ENCODE results near the gene PHACTR3. TPM values are rescaled to one million over a fixed set of nuclear protein-coding genes. Genes with fewer than 3 reads are reported as not detected.

Gene PHACTR3
- total RNA-seq, 1 donor from 2014 or later: 1.4 TPM

DNA sequence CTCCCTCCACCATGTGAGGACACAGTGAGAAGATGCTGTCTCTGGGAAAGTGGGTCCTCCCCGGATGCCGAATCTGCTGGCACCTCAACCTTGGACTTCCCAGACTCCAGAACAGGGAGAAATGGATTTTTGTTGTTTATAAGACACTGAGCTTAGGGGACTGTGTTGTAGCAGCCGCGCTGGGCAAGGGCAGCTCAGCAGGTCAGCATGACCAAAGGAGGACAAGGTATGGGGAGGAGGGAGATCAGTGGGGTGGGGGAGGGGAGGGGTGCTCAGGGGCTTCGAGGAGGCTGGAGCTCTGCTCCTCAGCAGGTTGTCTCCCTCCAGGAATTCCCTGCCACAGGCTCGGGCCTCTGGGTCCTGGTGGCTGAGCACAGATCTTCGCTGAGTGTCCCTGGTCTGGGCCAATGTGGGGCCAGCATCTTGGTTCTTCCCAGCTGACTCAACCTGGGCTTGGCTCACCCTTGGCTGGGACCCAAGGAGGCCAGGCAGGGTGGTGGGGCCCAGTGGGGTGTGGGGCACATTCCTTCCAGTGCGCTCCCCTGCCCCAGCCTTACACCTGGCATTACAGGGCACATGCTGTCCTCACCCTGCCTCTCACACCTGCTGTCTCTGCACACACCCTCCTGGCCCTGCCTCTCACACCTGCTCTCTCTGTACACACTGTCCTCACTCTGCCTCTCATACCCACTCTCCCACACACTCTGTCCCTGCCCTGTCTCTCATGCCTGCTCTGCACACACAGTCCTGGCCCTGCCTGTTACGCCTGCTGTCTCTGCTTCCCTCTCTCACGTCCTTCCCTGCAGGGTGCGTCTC lies 221.8 kb downstream of the PHACTR3 start:
- H3K9ac ChIP-seq: no peak overlapping the region
- H3K27me3 ChIP-seq: no peaks in the 10 kb centered on the region
- Mint-ChIP-seq H3K27ac (peak overlapping the region; percentile 23), H3K4me3 (no peak overlapping the region), H3K4me1 (peaks cover 18% of the 10 kb centered on the region), H3K36me3 (no peaks in the 10 kb centered on the region), H3K9me3 (no peaks in the 10 kb centered on the region), H3K27me3 (ENCODE audit: insufficient read depth, low read depth) (peaks cover 14% of the 10 kb centered on the region)
- H4K20me1 ChIP-seq (ENCODE audit: low read depth): no peaks in the 10 kb centered on the region
- no peaks in the 10 kb centered on the region for H3F3A ChIP-seq (ENCODE audit: low read depth)
- no peak overlapping the region for H3K4me3 ChIP-seq
- no peaks in the 10 kb centered on the region for H3K79me2 ChIP-seq (ENCODE audit: low read depth)
- no peak overlapping the region for H3K27ac ChIP-seq
- no peaks in the 10 kb centered on the region for H3K4me1 ChIP-seq
- no peak overlapping the region for H2AFZ ChIP-seq (replicated peaks)
- H3K4me2 ChIP-seq: no peak overlapping the region
- no peaks in the 10 kb centered on the region for H3K9me3 ChIP-seq (ENCODE audit: low read depth)
- no peak for TF ChIP-seq EZH2 (IDR thresholded peaks at IDR 0.05)
- TF ChIP-seq, protein P1, sequence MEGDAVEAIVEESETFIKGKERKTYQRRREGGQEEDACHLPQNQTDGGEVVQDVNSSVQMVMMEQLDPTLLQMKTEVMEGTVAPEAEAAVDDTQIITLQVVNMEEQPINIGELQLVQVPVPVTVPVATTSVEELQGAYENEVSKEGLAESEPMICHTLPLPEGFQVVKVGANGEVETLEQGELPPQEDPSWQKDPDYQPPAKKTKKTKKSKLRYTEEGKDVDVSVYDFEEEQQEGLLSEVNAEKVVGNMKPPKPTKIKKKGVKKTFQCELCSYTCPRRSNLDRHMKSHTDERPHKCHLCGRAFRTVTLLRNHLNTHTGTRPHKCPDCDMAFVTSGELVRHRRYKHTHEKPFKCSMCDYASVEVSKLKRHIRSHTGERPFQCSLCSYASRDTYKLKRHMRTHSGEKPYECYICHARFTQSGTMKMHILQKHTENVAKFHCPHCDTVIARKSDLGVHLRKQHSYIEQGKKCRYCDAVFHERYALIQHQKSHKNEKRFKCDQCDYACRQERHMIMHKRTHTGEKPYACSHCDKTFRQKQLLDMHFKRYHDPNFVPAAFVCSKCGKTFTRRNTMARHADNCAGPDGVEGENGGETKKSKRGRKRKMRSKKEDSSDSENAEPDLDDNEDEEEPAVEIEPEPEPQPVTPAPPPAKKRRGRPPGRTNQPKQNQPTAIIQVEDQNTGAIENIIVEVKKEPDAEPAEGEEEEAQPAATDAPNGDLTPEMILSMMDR (IDR thresholded peaks at IDR 0.05): no peak
- no peak for TF ChIP-seq EZH2phosphoT487 (IDR thresholded peaks at IDR 0.05)
- H3K36me3 ChIP-seq: no peaks in the 10 kb centered on the region
- no peak for DNase-seq (ENCODE audit: low spot score)

- H3K27ac ChIP-seq: no peak overlapping the region
- TF ChIP-seq, protein P1 (IDR thresholded peaks at IDR 0.05): no peak
- TF ChIP-seq EZH2phosphoT487 (IDR thresholded peaks at IDR 0.05) (no peak), EZH2 (IDR thresholded peaks at IDR 0.05) (no peak)
- no peaks in the 10 kb centered on the region for H3F3A ChIP-seq (ENCODE audit: low read depth)
- no peaks in the 10 kb centered on the region for H3K27me3 ChIP-seq
- no peaks in the 10 kb centered on the region for H3K4me1 ChIP-seq
- no peak for DNase-seq (ENCODE audit: low spot score)
- no peak overlapping the region for H3K4me3 ChIP-seq
- H3K27ac Mint-ChIP-seq: no peak overlapping the region
- H3K79me2 ChIP-seq (ENCODE audit: low read depth): no peaks in the 10 kb centered on the region
- H3K36me3 ChIP-seq: no peaks in the 10 kb centered on the region
- no peak overlapping the region for H3K4me3 Mint-ChIP-seq
- no peak overlapping the region for H2AFZ ChIP-seq (replicated peaks)
- no peak overlapping the region for H3K4me2 ChIP-seq
- H3K9me3 Mint-ChIP-seq: no peaks in the 10 kb centered on the region
- H3K9me3 ChIP-seq (ENCODE audit: low read depth): no peaks in the 10 kb centered on the region
- no peaks in the 10 kb centered on the region for H3K36me3 Mint-ChIP-seq
- H3K27me3 Mint-ChIP-seq (ENCODE audit: insufficient read depth, low read depth): peaks cover 14% of the 10 kb centered on the region
- peaks cover 24% of the 10 kb centered on the region for H3K4me1 Mint-ChIP-seq
- H3K9ac ChIP-seq: no peak overlapping the region
- H4K20me1 ChIP-seq (ENCODE audit: low read depth): no peaks in the 10 kb centered on the region
These were observed 223.1 kb downstream of the PHACTR3 start for GRCh38 chr20:59827138-59828056.

- Histone ChIP-seq H3K4me1 (no peaks in the 10 kb centered on the region), H3K9me3 (ENCODE audit: low read depth) (no peaks in the 10 kb centered on the region), H3K9ac (no peak overlapping the region), H3K27me3 (no peaks in the 10 kb centered on the region), H2AFZ (replicated peaks) (no peak overlapping the region), H3K36me3 (no peaks in the 10 kb centered on the region), H3K79me2 (ENCODE audit: low read depth) (no peaks in the 10 kb centered on the region), H3K4me2 (no peak overlapping the region), H3K27ac (no peak overlapping the region), H3F3A (ENCODE audit: low read depth) (no peaks in the 10 kb centered on the region), H3K4me3 (no peak overlapping the region), H4K20me1 (ENCODE audit: low read depth) (no peaks in the 10 kb centered on the region)
- Mint-ChIP-seq H3K27ac (peak overlapping the region; percentile 8), H3K4me1 (peaks cover 24% of the 10 kb centered on the region), H3K9me3 (no peaks in the 10 kb centered on the region), H3K36me3 (no peaks in the 10 kb centered on the region), H3K4me3 (no peak overlapping the region), H3K27me3 (ENCODE audit: insufficient read depth, low read depth) (peaks cover 11% of the 10 kb centered on the region)
- DNase-seq (ENCODE audit: low spot score): no peak
- no peak for TF ChIP-seq EZH2phosphoT487 (IDR thresholded peaks at IDR 0.05)
- TF ChIP-seq, protein P1 (IDR thresholded peaks at IDR 0.05): no peak
- TF ChIP-seq EZH2 (IDR thresholded peaks at IDR 0.05): no peak
These were observed 224.0 kb downstream of the PHACTR3 start for GRCh38 chr20:59828125-59829053.

Data from neural progenitor cell (in vitro differentiated cells).